H1 (cell line): ENCODE measurements around the gene CREBBP.

Experiments used
- NRF1 ChIP-seq: IDR thresholded peaks from 2 replicates; pipeline ENCODE4 v1.6.1; 2011; ENCODE audit warnings: mild to moderate bottlenecking, low read depth, low read length, improper control_type of control experiment
- PHF8 ChIP-seq: fragments of 200-600 bp; sonication (generic); conservative IDR thresholded peaks from 2 replicates; pipeline ENCODE4 v1.7.1; 2012; ENCODE audit warnings: low read depth, mild to moderate bottlenecking, inconsistent platforms, low read length, moderate library complexity
- POLR2A ChIP-seq, 2 experiments: IDR thresholded peaks; 1 replicate in 1 of 2; 2 replicates in 1 of 2; pipeline ENCODE4 v1.6.1; 2011; ENCODE audit warnings: low read depth in 2 of 2, low read length in 2 of 2, mild to moderate bottlenecking in 2 of 2; ENCODE audit errors: control extremely low read depth in 1 of 2
- POLR2AphosphoS5 ChIP-seq: IDR thresholded peaks from 2 replicates; pipeline ENCODE4 v1.6.1; 2011; ENCODE audit warnings: low read depth, low read length
- TAF1 ChIP-seq: IDR thresholded peaks from 2 replicates; pipeline ENCODE4 v1.6.1; 2011; ENCODE audit warnings: mild to moderate bottlenecking, low read depth, low read length
- TF ChIP-seq, protein P1 (sequence below), 3 experiments: IDR thresholded peaks; 1 replicate in 2 of 3; 2 replicates in 1 of 3; pipeline versions ENCODE4 v1.5.1 to v1.6.1; 2011; ENCODE audit warnings: low read length in 3 of 3, mild to moderate bottlenecking in 3 of 3, inconsistent platforms in 2 of 3, low read depth in 1 of 3, moderate library complexity in 1 of 3; ENCODE audit not compliant: insufficient read depth in 1 of 3; ENCODE audit errors: control extremely low read depth in 1 of 3
- TF ChIP-seq, protein P2 (sequence below): IDR thresholded peaks from 2 replicates; pipeline ENCODE4 v1.6.1; 2012; ENCODE audit warnings: inconsistent platforms

DNA sequence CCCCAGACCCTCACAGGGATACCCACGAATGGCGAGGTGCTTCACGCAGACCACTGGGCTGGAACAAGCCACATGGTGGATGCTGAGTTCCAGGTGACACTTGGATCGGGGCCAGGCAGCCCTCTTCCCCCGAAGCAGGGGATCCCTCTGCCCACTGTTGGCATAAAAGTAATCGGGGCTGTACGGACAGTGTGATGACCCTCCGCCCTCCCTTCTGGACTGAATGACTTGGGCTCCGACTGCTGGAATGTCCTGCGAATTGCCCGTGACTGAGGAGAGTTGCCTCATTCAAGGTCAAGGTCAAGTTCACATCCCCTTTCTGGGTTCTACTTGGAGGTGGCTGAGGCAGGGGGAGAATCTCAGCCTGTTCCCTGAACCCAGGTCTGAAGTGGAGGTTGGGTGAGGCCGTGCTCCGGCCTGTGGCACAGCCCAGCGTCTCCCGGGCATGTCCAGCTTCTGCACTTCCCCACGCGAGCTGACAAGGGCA, 28.5 kb upstream of the CREBBP start:
- TF ChIP-seq NRF1 (no peak), PHF8 (no peak), POLR2AphosphoS5 (no peak), POLR2A (IDR thresholded peaks at IDR 0.05; ENCODE audit: control extremely low read depth in 1 of 2, low read depth in 2 of 2, low read length in 2 of 2) (no peak), TAF1 (no peak)
- TF ChIP-seq, protein P1, sequence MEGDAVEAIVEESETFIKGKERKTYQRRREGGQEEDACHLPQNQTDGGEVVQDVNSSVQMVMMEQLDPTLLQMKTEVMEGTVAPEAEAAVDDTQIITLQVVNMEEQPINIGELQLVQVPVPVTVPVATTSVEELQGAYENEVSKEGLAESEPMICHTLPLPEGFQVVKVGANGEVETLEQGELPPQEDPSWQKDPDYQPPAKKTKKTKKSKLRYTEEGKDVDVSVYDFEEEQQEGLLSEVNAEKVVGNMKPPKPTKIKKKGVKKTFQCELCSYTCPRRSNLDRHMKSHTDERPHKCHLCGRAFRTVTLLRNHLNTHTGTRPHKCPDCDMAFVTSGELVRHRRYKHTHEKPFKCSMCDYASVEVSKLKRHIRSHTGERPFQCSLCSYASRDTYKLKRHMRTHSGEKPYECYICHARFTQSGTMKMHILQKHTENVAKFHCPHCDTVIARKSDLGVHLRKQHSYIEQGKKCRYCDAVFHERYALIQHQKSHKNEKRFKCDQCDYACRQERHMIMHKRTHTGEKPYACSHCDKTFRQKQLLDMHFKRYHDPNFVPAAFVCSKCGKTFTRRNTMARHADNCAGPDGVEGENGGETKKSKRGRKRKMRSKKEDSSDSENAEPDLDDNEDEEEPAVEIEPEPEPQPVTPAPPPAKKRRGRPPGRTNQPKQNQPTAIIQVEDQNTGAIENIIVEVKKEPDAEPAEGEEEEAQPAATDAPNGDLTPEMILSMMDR (IDR thresholded peaks at IDR 0.05; ENCODE audit: control extremely low read depth in 1 of 3, insufficient read depth in 1 of 3, low read depth in 1 of 3, low read length in 3 of 3): no peak
- TF ChIP-seq, protein P2, sequence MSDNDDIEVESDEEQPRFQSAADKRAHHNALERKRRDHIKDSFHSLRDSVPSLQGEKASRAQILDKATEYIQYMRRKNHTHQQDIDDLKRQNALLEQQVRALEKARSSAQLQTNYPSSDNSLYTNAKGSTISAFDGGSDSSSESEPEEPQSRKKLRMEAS: no peak
